ENCODE measurements around the gene NCKAP5. TPM values are rescaled to one million over a fixed set of nuclear protein-coding genes. Genes with fewer than 3 reads are reported as not detected.

Gene NCKAP5
- total RNA-seq, 4 donors from 2014 or later: 0.55 to 6.6 (median 3.3) TPM; not detected in 1

DNA sequence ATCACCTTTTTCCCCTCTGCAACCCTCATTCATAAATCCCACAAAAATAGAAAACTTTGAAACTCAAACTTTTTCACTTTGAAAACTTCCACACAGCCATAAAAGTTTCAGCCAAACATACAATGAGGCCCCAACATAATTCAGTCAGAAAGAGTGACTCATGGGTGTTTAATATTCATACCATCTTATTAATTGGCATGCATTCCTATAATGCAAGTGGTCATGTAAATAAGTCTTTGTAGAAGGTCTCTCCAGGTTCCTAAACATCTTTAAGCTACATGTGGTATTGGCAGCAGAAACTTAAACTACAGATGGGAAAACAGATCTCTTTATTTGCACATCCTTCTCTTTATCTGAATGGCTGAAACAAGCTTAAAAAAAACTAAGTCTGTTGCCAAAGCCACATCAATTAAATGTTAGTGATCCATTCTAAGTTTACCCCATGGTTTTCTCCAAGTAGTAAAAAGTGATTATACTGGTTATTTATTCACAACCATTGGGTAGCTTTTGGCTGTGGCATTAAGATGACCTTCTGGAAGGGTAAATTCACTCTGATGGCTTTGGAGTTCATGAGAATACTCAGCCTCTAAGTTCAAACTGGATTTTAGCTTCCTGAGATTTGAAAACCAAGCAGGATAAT, 828.1 kb downstream of the NCKAP5 start:
- Histone ChIP-seq H3K4me1 (no peaks in the 10 kb centered on the region), H3K9me3 (no peaks in the 10 kb centered on the region), H3K27me3 (no peaks in the 10 kb centered on the region), H3K27ac (no peak overlapping the region), H3K36me3 (no peaks in the 10 kb centered on the region), H3K4me3 (no peak overlapping the region)
- no peak for DNase-seq
- TF ChIP-seq, protein P1, sequence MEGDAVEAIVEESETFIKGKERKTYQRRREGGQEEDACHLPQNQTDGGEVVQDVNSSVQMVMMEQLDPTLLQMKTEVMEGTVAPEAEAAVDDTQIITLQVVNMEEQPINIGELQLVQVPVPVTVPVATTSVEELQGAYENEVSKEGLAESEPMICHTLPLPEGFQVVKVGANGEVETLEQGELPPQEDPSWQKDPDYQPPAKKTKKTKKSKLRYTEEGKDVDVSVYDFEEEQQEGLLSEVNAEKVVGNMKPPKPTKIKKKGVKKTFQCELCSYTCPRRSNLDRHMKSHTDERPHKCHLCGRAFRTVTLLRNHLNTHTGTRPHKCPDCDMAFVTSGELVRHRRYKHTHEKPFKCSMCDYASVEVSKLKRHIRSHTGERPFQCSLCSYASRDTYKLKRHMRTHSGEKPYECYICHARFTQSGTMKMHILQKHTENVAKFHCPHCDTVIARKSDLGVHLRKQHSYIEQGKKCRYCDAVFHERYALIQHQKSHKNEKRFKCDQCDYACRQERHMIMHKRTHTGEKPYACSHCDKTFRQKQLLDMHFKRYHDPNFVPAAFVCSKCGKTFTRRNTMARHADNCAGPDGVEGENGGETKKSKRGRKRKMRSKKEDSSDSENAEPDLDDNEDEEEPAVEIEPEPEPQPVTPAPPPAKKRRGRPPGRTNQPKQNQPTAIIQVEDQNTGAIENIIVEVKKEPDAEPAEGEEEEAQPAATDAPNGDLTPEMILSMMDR (IDR thresholded peaks at IDR 0.05): no peak
- no peak for TF ChIP-seq POLR2A (IDR thresholded peaks at IDR 0.05)
- intact Hi-C loops (cut with DNase I; ENCODE audit: low total_unique reads): no loop called here

DNA sequence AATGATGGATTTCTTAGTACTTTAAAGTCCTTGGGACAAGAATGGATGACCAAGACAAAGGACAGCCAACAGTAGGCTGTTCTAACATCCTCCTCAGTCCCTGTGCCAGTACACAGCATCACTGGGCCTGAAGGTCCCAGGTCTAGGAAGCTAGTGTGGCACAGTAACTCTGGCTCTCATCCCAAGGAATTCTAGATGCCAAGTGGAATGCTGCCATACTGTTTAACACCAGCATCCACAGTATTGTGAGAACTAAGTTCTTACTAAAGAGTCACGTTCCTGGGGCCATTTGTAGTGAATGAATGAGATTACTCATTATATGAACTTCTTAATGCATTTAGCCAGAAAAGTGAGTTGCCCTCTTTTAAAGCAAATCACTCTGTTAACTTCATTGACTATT, 830.0 kb downstream of the NCKAP5 start:
- no peak for DNase-seq
- Histone ChIP-seq H3K4me3 (no peak overlapping the region), H3K4me1 (no peaks in the 10 kb centered on the region), H3K27ac (no peak overlapping the region), H3K9me3 (no peaks in the 10 kb centered on the region), H3K27me3 (no peaks in the 10 kb centered on the region), H3K36me3 (no peaks in the 10 kb centered on the region)
- intact Hi-C loops (cut with DNase I; ENCODE audit: low total_unique reads): no loop called here
- no peak for TF ChIP-seq POLR2A (IDR thresholded peaks at IDR 0.05)
- TF ChIP-seq, protein P1 (IDR thresholded peaks at IDR 0.05): no peak

DNA sequence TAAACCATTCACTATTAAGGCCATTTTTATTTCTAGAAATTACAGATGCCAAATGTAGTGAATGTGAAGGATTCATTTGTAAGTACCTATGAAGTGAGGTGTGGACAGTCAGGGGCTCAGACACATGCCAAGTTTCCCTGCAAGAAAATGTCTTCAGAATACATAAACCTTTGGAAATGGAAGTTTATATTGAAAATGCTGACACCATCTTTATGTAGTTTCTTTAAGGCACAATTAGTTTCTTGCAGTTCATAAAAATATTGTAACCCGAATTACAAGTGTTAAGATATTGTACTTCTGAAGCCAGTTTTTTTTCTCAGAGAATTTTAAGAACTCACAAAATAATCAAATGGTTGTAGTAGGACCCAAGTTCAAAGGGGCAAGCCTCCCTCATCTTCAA, 832.2 kb downstream of the NCKAP5 start:
- Histone ChIP-seq H3K4me3 (no peak overlapping the region), H3K4me1 (no peaks in the 10 kb centered on the region), H3K27me3 (no peaks in the 10 kb centered on the region), H3K36me3 (no peaks in the 10 kb centered on the region), H3K9me3 (no peaks in the 10 kb centered on the region), H3K27ac (no peak overlapping the region)
- no peak for DNase-seq
- intact Hi-C loops (cut with DNase I; ENCODE audit: low total_unique reads): no loop called here
- TF ChIP-seq, protein P1 (IDR thresholded peaks at IDR 0.05): no peak
- TF ChIP-seq POLR2A (IDR thresholded peaks at IDR 0.05): no peak

DNA sequence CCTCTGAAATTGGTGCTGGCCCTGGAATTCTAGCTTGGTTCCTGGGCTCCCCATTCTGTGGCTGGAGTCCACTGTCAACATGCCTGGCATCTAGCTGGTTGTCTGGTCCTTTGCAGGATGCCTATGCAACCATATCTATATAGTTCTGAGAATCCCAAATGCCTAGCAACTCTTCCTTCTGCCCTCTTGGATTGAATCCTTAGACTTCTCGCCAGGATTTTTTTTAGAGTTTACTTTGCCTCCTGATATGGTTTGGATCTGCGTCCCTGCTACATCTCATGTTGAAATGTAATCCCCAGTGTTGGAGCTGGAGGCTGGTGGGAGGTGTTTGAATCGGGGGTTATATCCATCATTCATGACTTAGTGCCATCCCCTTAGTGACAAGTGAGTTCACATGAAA, 833.3 kb downstream of the NCKAP5 start:
- no peaks in the 10 kb centered on the region for H3K27me3 ChIP-seq
- intact Hi-C loops (cut with DNase I; ENCODE audit: low total_unique reads): no loop called here
- TF ChIP-seq POLR2A (IDR thresholded peaks at IDR 0.05): no peak
- TF ChIP-seq, protein P1 (IDR thresholded peaks at IDR 0.05): no peak
- no peaks in the 10 kb centered on the region for H3K36me3 ChIP-seq
- H3K9me3 ChIP-seq: no peaks in the 10 kb centered on the region
- H3K4me1 ChIP-seq: no peaks in the 10 kb centered on the region
- no peak for DNase-seq
- H3K4me3 ChIP-seq: no peak overlapping the region
- H3K27ac ChIP-seq: no peak overlapping the region

DNA sequence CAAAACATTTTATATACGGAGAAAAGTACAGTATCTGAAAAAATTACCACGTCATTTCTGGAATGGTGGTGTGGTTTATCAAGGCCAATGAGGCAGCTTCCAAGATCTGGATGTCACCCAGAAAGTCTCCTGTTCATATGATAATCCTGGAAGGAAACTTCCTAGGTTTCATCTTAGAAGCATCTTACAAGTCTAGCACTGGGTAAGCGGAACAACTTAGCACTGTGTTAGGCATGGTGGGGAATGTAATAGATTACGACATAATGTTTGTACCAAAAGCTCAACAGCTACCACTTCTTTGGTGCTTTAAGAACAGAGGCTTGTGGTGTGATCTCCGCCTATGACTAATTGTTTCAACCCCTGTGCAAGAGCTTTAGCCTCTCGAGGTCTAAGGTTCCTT, 835.2 kb downstream of the NCKAP5 start:
- Histone ChIP-seq H3K9me3 (no peaks in the 10 kb centered on the region), H3K4me1 (no peaks in the 10 kb centered on the region), H3K27ac (no peak overlapping the region), H3K36me3 (no peaks in the 10 kb centered on the region), H3K4me3 (no peak overlapping the region), H3K27me3 (no peaks in the 10 kb centered on the region)
- no peak for DNase-seq
- intact Hi-C loops (cut with DNase I; ENCODE audit: low total_unique reads): no loop called here
- TF ChIP-seq, protein P1 (IDR thresholded peaks at IDR 0.05): no peak
- TF ChIP-seq POLR2A (IDR thresholded peaks at IDR 0.05): no peak
